Choroid plexus epithelial cell (primary cell): ENCODE results near the gene PNMA8B.

Experiments
- DNase-seq: peaks from one replicate; pipeline ENCODE4 v3.0.0-alpha.2; 2010; ENCODE audit warnings: low read depth
- H3K4me3 ChIP-seq: 2 replicates; pipeline ENCODE4 v1.5.1; 2011; ENCODE audit warnings: low read depth, mild to moderate bottlenecking, control low read depth, low read length, moderate library complexity
- CTCF ChIP-seq: conservative IDR thresholded peaks from 2 replicates; pipeline ENCODE4 v1.5.1; 2011; ENCODE audit warnings: low read depth, mild to moderate bottlenecking, control low read depth, inconsistent platforms, low read length, moderate library complexity

The PNMA8B gene

GRCh38 chr19:46521241-46521868, 25.7 kb upstream of the PNMA8B start:
- no peak for DNase-seq
- TF ChIP-seq CTCF = no peak

GRCh38 chr19:46520616-46521015, 24.9 kb upstream of the PNMA8B start:
- no peak overlapping the region for H3K4me3 ChIP-seq
- TF ChIP-seq CTCF = no peak
- no peak for DNase-seq

More at GRCh38 chr19:46521241-46521868, 25.7 kb upstream of the PNMA8B start:
- H3K4me3 ChIP-seq = no peak overlapping the region

- no peak for TF ChIP-seq CTCF
- no peak for DNase-seq
- H3K4me3 ChIP-seq = no peak overlapping the region
Observed at GRCh38 chr19:46517471-46517870, 21.8 kb upstream of the PNMA8B start.

- DNase-seq = peak; percentile 67
- H3K4me3 ChIP-seq = no peak overlapping the region
- peak; percentile 80 for TF ChIP-seq CTCF
Observed at GRCh38 chr19:46515879-46516350, 20.2 kb upstream of the PNMA8B start.

GRCh38 chr19:46515290-46515609, 19.6 kb upstream of the PNMA8B start:
- no peak overlapping the region for H3K4me3 ChIP-seq
- no peak for TF ChIP-seq CTCF
- DNase-seq = no peak

- TF ChIP-seq CTCF = no peak
- no peak for DNase-seq
Observed at GRCh38 chr19:46514589-46515289, 19.1 kb upstream of the PNMA8B start.

More at GRCh38 chr19:46514589-46515289, 19.1 kb upstream of the PNMA8B start:
- H3K4me3 ChIP-seq = no peak overlapping the region
